Measurements from ENCODE around the gene SYNM.

The SYNM gene

DNA sequence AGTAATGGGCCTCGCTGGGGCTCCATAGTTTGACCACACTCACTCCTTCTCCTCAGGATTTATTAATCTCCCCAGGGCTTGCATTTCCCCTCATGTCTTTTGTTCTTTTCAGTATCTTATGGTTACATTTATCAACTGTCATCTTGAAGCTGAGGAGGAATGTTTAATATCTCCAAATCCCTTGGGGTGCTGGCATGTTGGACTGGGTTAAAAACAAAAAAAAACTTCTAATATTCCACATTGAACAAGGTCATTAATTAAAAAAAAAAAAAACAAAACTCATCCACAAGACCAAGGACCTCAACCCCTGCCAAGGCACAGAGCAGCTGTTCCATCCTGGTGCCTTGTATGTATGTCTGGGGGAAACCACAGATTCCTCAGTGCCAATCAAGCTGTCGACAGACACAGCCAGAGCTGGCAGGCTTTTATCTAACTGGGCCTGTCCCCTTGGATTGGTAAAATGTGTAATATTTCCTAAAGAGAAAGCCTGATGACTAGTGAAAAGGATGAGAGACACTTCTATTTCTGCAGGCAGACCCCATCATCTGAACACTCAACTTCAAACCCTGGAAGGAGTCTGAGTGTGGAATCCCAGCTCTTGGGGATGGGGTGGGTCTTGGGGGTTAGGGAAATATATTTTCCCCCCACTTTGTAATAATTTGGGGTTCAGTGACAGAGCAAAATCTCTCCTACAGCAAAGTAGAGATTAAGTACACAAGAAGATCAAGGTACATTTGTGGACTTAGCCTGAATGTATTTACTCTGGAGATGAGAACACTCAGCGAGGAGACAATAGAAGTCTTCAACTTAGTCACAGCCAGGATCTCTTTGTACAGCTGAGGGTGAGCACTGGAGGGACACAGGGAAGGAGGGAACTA, 75.4 kb downstream of the SYNM start:
- DNase-seq (ENCODE audit: low read depth, low spot score) = no peak

DNA sequence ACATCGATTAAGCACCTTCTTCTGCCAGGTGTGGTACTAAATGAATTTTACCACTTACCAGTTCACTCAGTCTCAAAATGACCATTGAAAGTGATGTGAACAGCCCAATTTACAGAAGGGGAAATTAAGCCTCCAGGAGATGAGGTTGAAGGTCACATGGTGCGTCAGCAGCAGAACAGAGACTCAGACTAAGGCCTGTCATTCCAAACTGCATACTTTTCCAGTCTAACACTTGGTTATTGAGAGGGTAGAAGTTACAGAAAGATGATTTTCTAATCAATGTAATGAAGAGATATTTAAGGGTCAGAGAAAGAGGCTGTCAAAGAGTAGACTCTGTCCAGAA, 76.1 kb downstream of the SYNM start:
- no peak for DNase-seq (ENCODE audit: low read depth, low spot score)
- no peak overlapping the region for H3K27ac ChIP-seq

More for the DNA sequence above, 75.4 kb downstream of the SYNM start:
- H3K27ac ChIP-seq = no peak overlapping the region

DNA sequence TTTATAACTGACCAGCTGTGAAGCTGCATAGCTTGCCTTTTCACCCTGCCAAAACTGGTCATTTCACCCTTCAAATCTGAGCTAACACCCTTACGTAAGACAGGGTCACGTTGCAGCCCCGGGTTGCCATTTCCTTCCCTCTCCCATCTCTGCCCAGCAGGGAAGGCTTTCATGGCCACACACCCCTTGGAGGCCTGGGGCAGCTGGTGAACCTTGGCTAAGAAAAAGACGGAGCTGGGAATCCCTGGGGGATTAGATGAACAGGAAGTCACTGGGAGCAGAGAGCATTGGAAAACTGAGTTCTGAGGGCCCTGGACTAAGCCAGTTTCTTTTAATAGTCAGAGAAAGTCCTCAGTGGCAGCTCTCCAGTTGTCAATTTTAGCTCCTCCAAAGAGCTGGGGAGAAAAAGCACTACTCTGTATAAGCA, 76.7 kb downstream of the SYNM start:
- no peak overlapping the region for H3K27ac ChIP-seq
- DNase-seq (ENCODE audit: low read depth, low spot score) = no peak

DNA sequence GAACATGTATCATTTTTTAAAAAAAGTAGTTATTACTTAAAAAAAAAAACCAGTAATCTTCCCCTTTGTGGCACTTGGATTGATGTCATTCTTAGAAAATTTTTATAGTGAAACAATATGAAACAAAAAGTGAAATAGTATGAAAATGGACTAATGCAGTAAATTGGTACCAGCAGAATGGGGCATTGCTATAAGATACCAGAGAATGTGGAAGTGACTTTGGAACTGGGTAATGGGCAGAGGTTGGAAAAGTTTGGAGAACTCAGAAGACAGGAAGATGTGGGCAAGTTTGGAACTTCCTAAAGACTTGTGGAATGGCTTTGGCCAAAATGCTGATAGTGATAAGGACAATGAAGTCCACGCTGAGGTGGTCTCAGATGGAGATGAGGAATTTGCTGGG, 77.9 kb downstream of the SYNM start:
- no peak for DNase-seq (ENCODE audit: low read depth, low spot score)
- H3K27ac ChIP-seq = no peak overlapping the region

All from epithelial cell of prostate (primary cell).